Activated T-cell treated with anti-CD3 and anti-CD28 coated beads for 24 hours (primary cell): ENCODE data around the gene ERG.

Experiments used
- DNase-seq: peaks from one replicate; pipeline ENCODE4 v3.0.0-alpha.2; 2020; ENCODE audit warnings: low read depth

ERG gene

DNA sequence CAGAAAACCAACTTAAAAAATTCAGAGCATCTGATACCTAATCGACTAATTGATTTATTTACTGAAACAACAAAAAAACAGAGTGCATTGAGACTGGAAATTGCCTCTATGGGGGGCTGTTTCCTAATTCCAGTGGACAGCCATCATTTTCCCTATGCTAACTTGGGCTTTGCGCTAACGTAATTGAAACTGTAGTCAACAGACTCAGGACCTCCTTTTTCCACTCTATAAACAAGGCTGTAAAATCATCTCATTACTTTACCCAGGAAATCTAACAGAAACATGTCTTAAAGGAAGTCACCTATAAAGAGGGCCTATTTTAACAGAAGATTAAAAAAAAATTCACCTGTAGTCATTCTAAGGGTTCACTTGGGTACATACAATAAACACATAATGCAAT lies 2.1 kb downstream of the ERG start:
- DNase-seq: no peak

DNA sequence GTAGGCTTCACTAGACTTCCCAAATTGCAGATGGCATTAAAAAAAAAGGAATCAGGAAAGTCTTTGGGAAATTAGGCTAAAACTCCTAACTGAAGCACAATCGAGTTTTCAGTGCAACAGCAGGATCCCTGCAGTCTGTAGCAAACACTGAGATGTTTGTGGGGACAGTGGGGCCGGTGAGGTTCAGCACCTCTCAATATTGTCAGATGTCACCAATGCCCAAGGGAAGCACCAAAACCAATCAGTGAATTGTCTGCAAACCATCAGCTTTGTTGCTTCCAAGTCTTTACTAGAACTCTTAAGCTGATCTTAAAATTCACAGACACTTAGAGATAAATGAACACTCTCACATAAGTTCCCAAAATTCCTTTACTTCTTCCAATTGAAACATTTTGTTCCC lies 2.6 kb downstream of the ERG start:
- DNase-seq: no peak

DNA sequence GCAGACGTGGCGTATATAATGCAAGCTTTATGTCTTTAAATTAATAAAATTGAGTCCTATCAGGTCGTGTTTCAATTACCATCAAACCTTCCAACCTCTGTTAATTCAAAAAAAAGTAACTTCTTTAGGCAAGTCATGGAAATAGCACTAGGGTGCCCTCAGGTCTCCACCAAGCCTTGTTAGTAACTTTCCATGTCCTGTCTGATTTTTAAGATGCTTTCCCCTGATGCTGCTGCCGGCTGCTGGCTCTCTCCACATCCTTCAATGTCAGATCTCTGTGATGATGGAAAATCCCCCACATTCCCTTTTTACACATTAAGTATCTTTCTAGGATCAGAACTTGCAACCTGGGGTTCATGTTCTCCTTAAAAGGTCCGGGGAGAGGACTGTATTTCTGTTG lies 3.0 kb downstream of the ERG start:
- no peak for DNase-seq

DNA sequence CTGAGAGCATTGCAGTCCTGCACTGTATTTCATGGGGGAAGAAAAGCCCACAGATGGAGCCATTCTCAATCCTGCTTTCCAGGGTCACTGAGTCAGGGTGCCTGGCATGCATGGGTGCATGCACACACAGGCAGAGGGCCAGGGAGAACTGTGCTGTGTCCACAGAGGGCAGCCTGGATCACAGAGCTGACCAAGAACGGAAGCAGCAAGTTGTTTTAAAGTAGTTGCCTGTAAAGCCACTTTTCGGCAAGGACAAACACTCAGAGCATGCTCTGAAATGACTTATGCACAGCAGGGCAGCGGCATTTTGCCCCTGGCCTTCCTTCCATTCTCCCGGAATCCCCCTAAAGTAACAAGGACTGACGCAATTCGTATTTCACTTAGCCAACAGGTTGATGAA lies 3.6 kb downstream of the ERG start:
- DNase-seq: no peak

DNA sequence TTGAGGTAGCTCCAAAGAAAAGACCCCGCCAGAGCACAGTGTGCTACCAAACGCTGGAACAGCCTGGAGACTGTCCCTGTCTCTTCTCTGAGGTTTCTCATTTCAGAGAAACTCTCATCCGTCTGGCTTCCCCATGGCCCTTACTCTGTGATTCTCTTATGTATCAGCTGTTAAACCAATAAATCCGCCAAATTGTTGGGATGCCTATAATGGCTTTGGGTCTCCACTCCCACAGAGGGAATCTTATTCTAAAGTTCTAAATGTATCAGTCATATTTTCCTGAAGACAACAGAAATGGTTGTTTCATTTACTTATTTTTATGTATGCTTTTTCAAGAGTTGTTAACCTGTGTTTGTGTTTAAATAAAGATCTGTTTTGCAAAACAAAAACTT lies 4.0 kb downstream of the ERG start:
- DNase-seq: no peak

DNA sequence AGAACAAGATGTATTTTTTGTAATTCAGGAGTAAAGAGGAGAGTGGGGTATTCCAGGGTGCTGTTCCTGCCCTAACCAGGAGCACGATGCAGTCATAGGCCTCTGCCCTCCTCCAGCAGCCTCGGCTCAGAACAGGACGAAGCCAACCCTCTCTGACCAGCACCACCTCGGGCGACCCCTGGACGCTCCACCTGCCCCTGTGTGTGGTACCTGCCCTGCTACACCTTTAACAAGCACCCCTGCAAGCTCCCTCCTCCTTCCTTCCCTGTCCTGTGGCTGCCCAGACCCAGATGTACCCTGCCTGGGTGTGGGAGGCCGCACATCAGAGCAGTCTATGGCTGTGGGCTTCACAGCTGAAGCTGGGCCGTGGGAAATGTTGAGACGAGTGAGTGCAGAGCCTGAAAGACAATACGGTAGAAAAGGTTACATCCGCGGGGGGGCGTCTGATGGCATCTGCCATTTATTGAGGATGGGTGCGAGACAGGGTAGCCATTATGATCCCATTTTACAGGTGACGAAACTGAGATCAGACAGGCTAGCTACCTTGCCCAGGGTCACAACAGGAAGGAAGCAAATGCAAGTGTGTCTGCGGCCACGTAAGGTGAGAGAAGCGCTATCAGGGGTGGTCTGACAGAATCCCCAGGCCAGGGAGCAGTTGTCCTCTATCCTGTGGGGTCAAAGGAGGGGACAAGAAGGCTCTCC lies 4.6 kb downstream of the ERG start:
- DNase-seq: no peak

DNA sequence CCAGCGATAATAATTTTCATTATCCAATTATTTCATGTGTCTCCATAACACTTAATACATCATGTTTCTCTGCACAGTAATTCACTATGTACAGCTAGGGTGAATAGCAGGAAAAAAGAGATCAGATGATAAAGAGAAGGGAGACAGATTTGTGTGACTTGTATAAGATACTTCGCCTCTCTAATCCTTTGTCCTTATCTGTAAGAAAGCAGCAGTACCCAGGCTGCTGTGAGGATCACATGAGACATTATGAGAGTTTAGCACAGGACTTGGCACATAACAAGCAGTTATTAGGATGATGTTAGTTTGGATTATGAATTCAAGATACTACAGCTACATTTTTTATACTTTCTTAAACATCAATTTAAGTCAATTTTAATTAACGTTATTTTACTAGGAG lies 6.3 kb downstream of the ERG start:
- no peak for DNase-seq

DNA sequence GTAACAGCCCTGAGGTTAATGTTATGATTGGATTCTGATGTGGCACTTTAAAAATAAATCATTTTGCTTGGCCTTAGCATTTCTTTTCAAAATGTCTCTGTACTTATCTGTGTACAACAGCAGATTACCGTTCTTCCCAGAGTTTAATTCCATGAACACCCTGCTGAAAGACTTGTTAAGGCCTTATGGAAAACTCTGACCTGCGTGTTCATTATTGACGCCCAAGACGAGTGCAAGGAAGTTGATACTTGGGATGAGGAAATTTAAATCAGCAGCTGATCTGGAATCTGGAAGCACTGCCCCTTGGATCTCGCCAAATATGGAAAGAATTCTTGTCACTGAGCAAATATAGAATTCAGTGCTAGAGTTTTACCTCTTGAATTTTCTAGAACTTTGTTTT lies 6.7 kb downstream of the ERG start:
- no peak for DNase-seq

DNA sequence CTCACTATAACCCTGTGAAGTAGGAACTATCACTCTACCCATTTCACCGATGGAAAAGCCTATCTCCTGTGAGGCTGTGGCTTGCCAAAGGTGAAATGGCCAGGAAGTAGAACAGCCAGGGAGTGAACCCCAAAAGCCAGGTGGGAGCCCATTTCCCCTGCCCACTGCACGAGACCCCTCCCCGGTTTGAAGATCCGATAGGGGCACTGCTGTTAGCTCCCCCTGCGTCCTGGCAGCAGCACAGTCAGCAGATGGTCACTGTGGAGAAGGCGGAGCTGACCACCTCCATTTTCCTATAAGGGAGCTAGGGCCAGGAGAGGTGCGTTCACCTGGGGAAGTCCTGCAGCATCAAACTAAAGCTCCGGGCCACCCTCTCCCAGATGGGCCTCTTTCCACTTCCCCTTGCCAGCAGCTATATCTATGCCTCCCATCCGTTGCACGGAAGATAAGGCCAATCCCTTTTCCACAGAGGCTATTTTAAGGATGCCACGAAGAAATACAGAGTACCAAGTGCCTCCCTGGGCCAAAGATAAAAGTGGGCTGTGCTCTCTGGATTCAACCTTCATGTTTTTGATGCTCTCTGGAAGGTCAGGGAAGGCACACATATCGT lies 7.8 kb downstream of the ERG start:
- no peak for DNase-seq

DNA sequence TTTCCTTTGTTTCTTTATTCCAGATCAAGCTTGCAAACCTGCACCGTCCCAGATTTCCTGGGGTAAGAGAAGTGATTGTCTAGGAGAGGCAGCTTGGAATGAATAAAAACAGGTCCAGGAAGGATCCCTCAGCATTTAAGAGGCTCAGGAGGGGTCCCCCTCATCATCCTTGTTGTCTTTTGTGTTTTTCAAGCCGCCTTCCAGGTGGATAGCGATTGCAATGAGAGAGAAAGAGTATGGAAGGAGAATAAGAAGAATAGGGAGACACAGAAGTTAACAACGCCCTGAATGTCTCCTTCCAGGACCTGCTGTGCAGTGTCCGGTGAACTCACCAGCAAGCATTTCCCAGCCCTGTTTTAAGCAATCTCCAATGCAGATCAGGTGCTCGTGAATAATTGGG lies 8.5 kb downstream of the ERG start:
- DNase-seq: no peak

DNA sequence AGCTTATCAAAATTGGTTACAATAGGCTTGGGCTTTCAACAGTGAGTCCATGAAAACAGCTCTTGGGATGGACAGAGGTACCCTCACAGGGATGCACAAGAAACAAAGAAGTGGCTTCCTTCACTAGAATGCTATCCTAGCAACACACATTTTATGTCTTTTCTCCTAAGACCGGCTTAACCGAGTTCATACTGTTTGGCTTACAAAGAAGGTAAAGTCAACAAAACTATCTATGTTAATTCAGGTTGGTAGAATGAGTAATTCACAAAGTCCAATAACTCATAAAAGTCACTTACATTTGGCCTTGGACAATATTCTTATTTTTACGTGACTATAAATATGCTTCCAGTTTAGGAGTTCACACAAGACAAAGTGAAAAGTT lies 9.0 kb downstream of the ERG start:
- no peak for DNase-seq

DNA sequence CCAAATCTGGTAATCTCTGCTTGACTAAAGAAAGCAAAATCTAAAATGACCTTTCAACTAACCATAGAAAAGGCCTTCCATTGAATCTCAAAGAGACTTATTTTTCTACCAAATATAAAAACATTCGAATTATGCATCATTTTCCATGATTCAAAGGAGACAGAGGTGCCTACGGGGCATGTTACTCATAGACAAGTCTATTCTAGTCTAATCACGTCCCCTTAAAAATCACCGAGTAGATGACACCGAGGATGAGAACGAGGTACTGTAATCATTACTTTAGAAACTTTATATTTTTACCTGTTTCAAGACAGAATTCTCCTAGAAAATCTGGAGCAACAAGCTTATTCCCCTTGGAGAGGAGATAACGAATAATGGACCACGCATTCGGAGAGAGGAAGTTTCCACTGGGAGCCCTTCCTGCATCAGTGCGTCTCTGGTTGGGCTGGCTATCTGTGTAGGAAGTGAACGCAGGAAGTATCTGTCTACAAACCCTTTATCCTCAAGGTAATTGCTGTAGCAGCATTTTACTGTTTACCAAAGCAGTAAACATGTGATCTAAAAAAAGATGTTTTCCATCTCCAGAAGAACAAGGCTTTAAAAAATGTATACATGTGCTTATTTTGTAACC lies 9.5 kb downstream of the ERG start:
- DNase-seq: no peak

DNA sequence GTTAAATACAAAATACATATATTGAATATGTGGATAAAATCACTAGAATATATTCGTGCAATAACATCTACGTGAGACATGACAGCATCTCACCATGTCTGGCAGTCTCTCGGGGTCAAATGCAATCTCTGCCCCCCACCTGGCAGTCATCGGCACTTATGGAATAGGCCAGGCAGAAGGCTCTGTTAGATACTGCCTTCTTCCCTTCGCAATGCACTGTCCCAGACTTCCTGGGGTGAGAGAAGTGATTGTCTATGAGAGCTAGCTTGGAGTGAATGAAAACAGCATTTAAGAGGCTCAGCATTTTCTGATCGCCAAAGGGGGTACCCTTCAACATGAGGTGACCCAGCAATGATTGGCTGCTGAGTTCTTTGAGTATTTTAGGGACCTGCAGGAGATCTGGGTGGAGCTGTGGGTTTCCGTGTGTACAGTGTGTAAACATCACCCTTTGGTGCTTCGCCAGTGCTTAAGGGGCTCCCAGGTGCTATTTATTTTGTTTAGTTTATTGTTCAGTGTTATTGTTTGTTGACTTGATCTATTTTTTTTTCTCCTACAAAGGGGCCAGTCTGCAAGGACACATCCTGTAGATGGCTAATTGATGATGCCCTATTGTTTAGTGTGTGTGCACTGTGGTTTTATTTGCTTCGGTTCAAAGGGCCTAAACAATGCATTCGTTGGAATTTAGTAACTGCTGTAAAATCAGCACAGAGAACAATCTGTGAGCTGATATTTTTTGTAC lies 10.2 kb downstream of the ERG start:
- DNase-seq: no peak

DNA sequence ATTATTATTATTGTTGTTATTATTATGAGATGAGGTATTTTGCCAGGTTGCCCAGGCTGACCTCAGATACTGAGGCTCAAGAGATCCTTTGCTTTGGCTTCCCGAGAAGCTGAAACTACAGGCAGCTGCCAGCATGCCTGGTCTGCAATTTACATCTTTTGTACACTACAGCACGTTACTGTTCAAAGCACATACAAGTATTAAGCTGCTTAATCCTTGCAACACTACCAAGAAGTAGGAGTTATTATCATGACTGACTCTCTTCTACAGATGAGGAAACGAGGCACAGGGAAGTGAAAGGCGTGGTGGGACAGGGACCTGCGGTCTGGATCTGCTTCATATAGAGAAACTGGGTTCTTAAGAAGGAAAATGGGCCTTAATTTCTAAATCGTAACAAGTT lies 11.6 kb downstream of the ERG start:
- no peak for DNase-seq

DNA sequence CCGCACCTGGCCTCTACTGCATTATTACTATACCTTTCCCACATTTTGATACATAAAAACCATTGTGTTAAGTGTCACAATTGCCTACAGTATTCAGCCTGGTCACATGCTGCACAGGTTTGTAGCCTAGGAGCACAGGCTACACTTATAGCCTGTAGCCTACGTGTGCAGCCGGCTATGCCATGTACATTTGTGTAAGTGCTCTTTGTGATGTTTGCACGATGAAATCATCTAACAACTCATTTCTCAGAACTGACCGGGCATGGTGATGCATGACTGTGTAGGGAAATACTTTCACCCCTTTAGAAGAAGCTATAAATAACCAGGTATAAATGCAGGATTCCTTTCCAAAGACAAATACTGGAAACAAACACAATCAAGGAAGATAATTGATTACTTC lies 12.1 kb downstream of the ERG start:
- no peak for DNase-seq

DNA sequence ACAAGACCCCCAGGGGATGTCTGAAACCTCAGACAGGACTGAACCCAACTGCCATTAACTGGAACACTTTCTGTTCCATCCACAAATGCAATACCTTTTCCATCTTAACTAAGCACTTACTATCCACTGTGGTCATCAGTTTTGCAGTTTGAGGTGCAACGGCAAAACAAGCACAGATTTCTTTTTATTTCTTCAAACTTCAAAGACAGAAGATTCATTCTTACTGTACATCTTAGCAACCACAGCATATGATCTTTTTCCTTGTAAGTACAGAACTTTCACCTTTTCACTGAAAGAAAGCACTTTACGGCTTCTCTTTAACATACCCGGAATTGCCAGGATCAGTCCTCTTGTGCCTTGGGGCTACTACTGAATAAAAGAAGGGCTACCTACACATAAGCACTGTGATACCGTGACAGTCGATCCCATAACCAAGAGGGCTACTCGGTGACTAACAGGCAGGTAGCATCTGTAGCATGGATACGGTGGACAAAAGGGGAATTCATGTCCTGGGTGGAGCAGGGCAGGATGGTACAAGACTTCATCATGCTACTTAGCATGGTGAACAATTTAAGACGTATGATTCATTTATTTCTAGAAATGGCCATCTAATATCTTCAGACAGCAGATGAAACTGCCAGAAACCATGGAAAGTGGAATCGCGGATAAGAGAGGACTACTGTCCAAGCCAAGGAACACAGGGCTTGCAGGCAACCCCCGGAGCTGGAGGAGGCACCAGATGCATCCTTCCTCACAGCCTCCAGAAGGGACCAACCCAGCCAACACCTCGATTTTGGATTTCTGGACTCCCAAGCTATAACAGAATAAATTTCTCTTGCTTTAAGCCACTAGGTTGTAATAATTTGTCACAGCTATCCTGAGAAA lies 18.4 kb downstream of the ERG start:
- DNase-seq: no peak

DNA sequence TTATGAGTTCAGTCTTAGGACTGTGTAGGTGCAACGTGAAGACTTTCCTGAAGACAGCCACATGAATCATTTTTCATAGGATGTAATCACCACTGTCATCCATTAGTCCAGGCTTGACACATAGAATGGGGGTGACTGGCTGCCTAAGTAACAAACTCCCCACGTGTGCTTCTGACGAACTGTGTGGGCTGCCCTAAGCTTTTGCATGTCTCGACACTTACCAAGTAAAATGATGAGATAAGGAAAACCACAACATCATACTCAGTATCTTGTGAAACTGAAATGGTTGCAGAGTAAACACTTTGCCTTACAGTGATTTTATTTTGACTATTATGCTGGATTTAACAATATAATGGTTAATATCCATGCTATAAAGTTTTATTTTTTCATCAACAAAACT lies 19.5 kb downstream of the ERG start:
- DNase-seq: no peak

DNA sequence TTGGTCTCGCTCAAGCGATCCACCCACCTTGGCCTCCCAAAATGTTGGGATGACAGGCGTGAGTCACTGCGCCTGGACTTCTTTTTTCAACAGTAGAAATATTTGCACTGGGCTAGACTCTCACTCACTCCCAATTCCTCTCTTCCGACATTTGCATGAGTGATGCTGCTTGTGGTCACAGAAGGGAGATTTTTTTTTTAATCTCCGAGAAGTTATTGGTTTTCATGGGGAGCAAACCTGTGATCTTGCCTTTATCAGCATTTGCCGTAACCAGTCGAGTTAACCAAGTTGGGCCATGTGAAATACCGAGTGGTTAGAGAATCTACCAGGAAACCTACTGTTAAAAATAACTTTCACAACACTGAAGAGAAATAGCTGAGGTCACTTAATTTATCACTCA lies 21.1 kb downstream of the ERG start:
- DNase-seq: no peak

DNA sequence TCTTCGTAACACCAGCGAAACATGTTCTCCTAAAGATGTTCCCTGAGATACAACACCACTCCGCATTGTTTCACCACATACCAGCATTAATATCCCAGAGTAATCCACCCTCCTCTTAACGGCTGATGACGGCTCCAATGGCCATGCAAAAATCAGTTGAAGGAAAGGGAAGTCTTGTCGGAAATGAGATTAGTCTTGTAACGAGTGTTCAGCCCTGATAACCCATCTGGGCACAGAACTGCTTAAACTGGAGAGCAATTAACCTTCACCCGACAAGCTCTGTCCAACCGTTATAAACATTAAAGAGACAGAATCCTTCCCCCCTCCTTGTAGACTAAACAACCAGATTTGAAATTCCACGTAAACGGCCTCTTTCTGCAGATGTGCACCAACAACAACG lies 21.9 kb downstream of the ERG start:
- no peak for DNase-seq

DNA sequence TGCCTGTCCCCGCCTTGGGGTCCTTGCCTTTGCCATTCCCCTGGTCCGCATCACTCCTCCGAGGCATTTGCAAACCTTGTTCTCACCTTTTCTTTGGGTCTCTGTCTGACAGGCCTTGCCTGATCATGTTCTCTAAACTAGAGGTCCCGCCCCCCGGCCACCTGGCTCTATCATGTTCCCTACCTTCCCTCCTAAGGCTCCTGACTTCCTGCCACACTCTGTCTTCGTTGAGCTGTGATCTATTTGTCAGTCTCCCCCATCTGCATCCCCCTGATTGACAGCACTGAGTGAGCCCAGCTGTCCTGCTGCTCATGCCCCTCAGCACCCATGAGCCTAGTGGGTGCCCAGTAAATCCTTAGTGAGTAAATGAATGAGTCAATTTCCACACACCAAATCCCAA lies 22.8 kb downstream of the ERG start:
- DNase-seq: no peak

DNA sequence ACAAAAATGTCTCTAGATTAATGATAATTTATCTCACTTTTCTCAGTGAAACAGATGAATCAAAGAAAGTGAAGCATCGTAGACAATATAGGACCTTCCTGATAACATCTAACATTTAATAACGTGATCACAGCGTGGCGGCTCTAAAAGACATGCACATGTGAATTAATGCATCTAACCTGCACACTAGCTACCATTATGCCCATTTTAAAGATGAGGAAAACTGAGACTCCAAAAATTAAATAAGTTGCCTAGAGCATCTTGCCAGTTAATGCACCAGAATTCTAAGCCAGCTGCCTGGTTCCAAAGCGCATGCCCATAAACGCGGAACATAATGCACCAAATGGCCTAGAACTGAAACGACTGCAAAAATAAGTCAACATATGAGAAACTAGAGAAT lies 23.5 kb downstream of the ERG start:
- no peak for DNase-seq

DNA sequence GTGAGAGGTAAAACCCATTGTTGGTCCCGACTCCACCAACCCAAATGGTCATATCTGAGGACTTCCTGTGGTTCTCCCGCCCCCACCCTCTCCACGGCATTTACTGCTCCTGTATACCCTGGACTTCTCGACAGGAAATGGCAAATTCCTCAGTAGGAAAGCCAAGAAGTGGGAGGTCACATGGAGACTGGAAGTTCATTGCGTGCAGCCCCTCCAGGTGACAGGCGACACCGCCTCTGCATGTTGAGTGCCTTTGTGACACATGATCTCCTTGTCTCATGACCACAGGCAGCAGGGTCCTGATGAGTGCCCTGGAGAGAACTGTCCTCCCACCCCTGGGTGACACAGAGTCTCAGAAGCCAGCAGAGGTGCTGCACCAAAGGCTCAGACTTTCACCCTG lies 24.2 kb downstream of the ERG start:
- DNase-seq: no peak
